HepG2 (cell line): ENCODE data around the gene LITAF. TPM values are rescaled to one million over a fixed set of nuclear protein-coding genes. Genes with fewer than 3 reads are reported as not detected.
A peak's percentile ranks its signal among the peaks of the same experiment; 100 is the strongest.

ENCODE experiments used
- ERF ChIP-seq: IDR thresholded peaks from 2 replicates; pipeline ENCODE4 v1.6.1; 2018; ENCODE audit warnings: missing biosample characterization, missing genetic modification reagents
- ETV6 ChIP-seq: sonication (generic); formaldehyde crosslinking; conservative IDR thresholded peaks from 2 replicates; pipeline ENCODE4 v1.4.0; 2020; ENCODE audit warnings: missing genetic modification reagents
- HOXD1 ChIP-seq: sonication (generic); formaldehyde crosslinking; IDR thresholded peaks from 2 replicates; pipeline ENCODE4 v1.5.0; 2020; ENCODE audit warnings: missing genetic modification reagents
- KAT8 ChIP-seq: IDR thresholded peaks from 2 replicates; pipeline ENCODE4 v1.6.1; 2016; ENCODE audit warnings: missing genetic modification reagents, missing compliant biosample characterization
- KLF16 ChIP-seq, 2 experiments: sonication (generic) in 1 of 2; formaldehyde crosslinking in 1 of 2; IDR thresholded peaks; 2 replicates each; pipeline versions ENCODE4 v1.6.1 to v1.8.0; 2016 to 2023; ENCODE audit warnings: missing genetic modification reagents in 2 of 2, missing compliant biosample characterization in 1 of 2
- MIER2 ChIP-seq: IDR thresholded peaks from 2 replicates; pipeline ENCODE4 v1.6.1; 2016; ENCODE audit warnings: missing biosample characterization, missing genetic modification reagents
- NR2F6 ChIP-seq, 2 experiments: IDR thresholded peaks; 2 replicates each; pipeline ENCODE4 v1.6.1; 2016; ENCODE audit warnings: antibody characterized with exemption in 1 of 2, mild to moderate bottlenecking in 1 of 2
- PCBP1 ChIP-seq: fragments of 200-400 bp; formaldehyde crosslinking; IDR thresholded peaks from 2 replicates; pipeline ENCODE4 v1.6.1; 2017; ENCODE audit warnings: mild to moderate bottlenecking, low read depth, low read length, borderline replicate concordance
- REPIN1 ChIP-seq: sonication (generic); formaldehyde crosslinking; IDR thresholded peaks from 2 replicates; pipeline ENCODE4 v1.8.0; 2022; ENCODE audit warnings: missing genetic modification reagents, low read depth, mild to moderate bottlenecking, borderline replicate concordance
- RFXAP ChIP-seq: sonication (generic); formaldehyde crosslinking; IDR thresholded peaks from 2 replicates; pipeline ENCODE4 v1.4.0; 2020; ENCODE audit warnings: missing genetic modification reagents, borderline replicate concordance
- SETDB1 ChIP-seq: sonication (generic); formaldehyde crosslinking; IDR thresholded peaks from 2 replicates; pipeline ENCODE4 v1.5.1; 2020; ENCODE audit warnings: missing genetic modification reagents, mild to moderate bottlenecking, borderline replicate concordance
- SKI ChIP-seq: fragments of 450-650 bp; IDR thresholded peaks from one replicate; pipeline ENCODE4 v1.6.1; 2018; ENCODE audit warnings: mild to moderate bottlenecking; ENCODE audit not compliant: partially characterized antibody
- TGIF2 ChIP-seq: IDR thresholded peaks from 2 replicates; pipeline ENCODE4 v1.6.1; 2016; ENCODE audit warnings: control low read depth, missing compliant biosample characterization
- ZHX2 ChIP-seq, 2 experiments: sonication (generic) in 1 of 2; formaldehyde crosslinking in 1 of 2; IDR thresholded peaks; 2 replicates each; pipeline versions ENCODE4 v1.6.1 to v1.9.0; 2014 to 2022; ENCODE audit warnings: antibody characterized with exemption in 1 of 2, borderline replicate concordance in 1 of 2, inconsistent platforms in 1 of 2, low read depth in 1 of 2, missing genetic modification reagents in 1 of 2
- ZIK1 ChIP-seq: sonication (generic); formaldehyde crosslinking; IDR thresholded peaks from 2 replicates; pipeline ENCODE4 v1.5.0; 2020; ENCODE audit warnings: mild to moderate bottlenecking, low read depth, missing genetic modification reagents, borderline replicate concordance
- ZNF772 ChIP-seq: sonication (generic); formaldehyde crosslinking; IDR thresholded peaks from 2 replicates; pipeline ENCODE4 v1.5.0; 2020; ENCODE audit warnings: mild to moderate bottlenecking, missing genetic modification reagents
- ZNF879 ChIP-seq: sonication (generic); formaldehyde crosslinking; IDR thresholded peaks from 2 replicates; pipeline ENCODE4 v1.8.1; 2023; ENCODE audit warnings: missing genetic modification reagents
- polyA plus RNA-seq, 8 experiments: library from polyadenylated mRNA; depleted of rRNA in 3 of 8; stranded (reverse) in 7 of 8; unstranded in 1 of 8; fragments of >200 nt; fragmentation: Illumina TruSeq in 4 of 8; extraction: Trizol in 4 of 8; gene quantifications; 2 replicates each; pipeline versions ENCODE4 v1.2.1 to v1.2.3, GENCODE V29; 2011 to 2016; ENCODE audit warnings: low read depth in 4 of 8, missing spikeins in 1 of 8, mixed read lengths in 1 of 8; ENCODE audit not compliant: insufficient read depth in 1 of 8
- total RNA-seq, 5 experiments: library from RNA; depleted of rRNA; stranded (reverse); fragments of >200 nt; fragmentation: Illumina TruSeq; extraction: Trizol; gene quantifications; 2 replicates each; pipeline ENCODE4 v1.2.3, GENCODE V29; 2016; ENCODE audit warnings: low read depth in 1 of 5
- TF ChIP-seq, protein P1 (sequence below): IDR thresholded peaks from 2 replicates; pipeline ENCODE4 v1.6.1; 2016
- TF ChIP-seq, protein P2 (sequence below): sonication (generic); formaldehyde crosslinking; IDR thresholded peaks from 2 replicates; pipeline ENCODE4 v1.4.0; 2020; ENCODE audit warnings: missing genetic modification reagents

The LITAF gene
- total and polyA plus RNA-seq, 2 of the 13 experiments (the other 11 are each of a cell fraction or from before 2014, with no cell fraction given), result 80.1 to 141 TPM

DNA sequence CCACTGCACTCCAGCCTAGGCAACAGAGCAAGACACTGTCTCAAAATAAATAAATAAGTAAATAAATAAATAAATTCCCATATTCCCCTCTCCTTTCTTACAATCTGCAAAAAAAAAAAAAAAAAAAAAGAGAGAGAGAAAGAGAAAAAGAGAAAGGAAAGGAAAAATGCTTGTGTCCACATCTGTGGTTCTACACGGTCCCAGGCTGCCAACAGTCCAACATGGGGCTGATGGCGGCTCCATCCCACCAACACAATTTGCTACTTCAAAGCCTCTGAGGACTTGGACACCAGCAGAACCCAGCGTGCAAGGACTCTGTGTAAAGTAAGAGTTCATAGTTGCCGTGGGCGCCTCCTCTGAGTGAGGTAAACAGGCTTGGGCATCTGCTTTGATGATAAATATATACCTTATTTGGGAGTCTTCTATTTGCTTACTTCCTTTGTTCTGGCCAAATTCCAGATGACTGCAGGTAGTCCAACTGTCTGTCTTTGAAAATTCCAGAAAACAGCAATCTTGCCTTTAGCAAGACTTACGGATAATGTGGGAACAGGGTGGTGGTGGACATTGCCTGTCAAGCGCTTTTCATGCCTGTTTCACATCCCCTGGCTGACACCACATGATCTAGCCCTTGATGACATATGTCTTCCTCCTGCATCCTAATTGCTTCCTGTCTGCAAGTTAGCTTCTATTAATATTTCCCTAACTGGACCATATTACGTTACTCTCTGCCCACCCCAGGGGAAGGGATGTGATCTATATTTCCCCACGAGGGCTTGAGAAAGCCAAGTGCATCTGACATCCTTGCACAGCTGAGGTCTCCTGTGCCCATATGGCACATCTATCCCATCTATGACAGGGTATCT lies 10.1 kb downstream of the LITAF start (continued):
- peak; percentile 42; the same call in 1 of the 2 replicates for TF ChIP-seq ZNF772
- peak; percentile 44; the same call in 1 of the 2 replicates for TF ChIP-seq RFXAP (CRISPR knock-in tag)
- TF ChIP-seq, protein P1, sequence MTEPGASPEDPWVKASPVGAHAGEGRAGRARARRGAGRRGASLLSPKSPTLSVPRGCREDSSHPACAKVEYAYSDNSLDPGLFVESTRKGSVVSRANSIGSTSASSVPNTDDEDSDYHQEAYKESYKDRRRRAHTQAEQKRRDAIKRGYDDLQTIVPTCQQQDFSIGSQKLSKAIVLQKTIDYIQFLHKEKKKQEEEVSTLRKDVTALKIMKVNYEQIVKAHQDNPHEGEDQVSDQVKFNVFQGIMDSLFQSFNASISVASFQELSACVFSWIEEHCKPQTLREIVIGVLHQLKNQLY (CRISPR knock-in tag), result peak; percentile 50; the same call in 1 of the 2 replicates
- TF ChIP-seq ZIK1, result 0 out of 2 replicates have a peak, but pooled peaks have one; percentile 45
- peak; percentile 47; the same call in 1 of the 2 replicates for TF ChIP-seq ZNF879 (CRISPR knock-in tag)
- no peak for TF ChIP-seq SETDB1 (CRISPR knock-in tag)
- no peak for TF ChIP-seq PCBP1
- TF ChIP-seq TGIF2 (CRISPR knock-in tag), result peak; percentile 82
- peak; percentile 57 for TF ChIP-seq KAT8 (CRISPR knock-in tag)
- peak in 1 of 2 experiments; percentile 65; a peak in 1 of 4 replicates for TF ChIP-seq KLF16 (CRISPR knock-in tag; IDR thresholded peaks at IDR 0.05)
- peak; percentile 70 for TF ChIP-seq ERF
- no peak; the same call in 1 of the 2 replicates for TF ChIP-seq NR2F6 (IDR thresholded peaks at IDR 0.05)
- TF ChIP-seq NR2F6 (CRISPR knock-in tag; IDR thresholded peaks at IDR 0.05), result peak; percentile 55
- TF ChIP-seq SKI, result peak; percentile 30
- TF ChIP-seq HOXD1 (CRISPR knock-in tag), result 0 out of 2 replicates have a peak, but pooled peaks have one; percentile 73
- TF ChIP-seq ZHX2 (IDR thresholded peaks at IDR 0.05; ENCODE audit: low read depth), result peak; percentile 27; the same call in 1 of the 2 replicates
- no peak for TF ChIP-seq ZHX2 (CRISPR knock-in tag; IDR thresholded peaks at IDR 0.05; ENCODE audit: borderline replicate concordance)
- TF ChIP-seq MIER2 (CRISPR knock-in tag), result peak; percentile 75; the same call in 1 of the 2 replicates
- TF ChIP-seq, protein P2, sequence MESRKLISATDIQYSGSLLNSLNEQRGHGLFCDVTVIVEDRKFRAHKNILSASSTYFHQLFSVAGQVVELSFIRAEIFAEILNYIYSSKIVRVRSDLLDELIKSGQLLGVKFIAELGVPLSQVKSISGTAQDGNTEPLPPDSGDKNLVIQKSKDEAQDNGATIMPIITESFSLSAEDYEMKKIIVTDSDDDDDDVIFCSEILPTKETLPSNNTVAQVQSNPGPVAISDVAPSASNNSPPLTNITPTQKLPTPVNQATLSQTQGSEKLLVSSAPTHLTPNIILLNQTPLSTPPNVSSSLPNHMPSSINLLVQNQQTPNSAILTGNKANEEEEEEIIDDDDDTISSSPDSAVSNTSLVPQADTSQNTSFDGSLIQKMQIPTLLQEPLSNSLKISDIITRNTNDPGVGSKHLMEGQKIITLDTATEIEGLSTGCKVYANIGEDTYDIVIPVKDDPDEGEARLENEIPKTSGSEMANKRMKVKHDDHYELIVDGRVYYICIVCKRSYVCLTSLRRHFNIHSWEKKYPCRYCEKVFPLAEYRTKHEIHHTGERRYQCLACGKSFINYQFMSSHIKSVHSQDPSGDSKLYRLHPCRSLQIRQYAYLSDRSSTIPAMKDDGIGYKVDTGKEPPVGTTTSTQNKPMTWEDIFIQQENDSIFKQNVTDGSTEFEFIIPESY (CRISPR knock-in tag), result peak; percentile 18; the same call in 1 of the 2 replicates
- TF ChIP-seq REPIN1 (CRISPR knock-in tag), result peak; percentile 17; the same call in 1 of the 2 replicates
- TF ChIP-seq ETV6, result 0 out of 2 replicates have a peak, but pooled peaks have one; percentile 48
